Activated gamma-delta T cell treated with anti-CD3 and anti-CD28 coated beads, Interleukin-2, amount 50 U/mL, for 16 hours (primary cell): ENCODE data around the gene JAG1.

ENCODE experiments used
- DNase-seq: peaks from one replicate; pipeline ENCODE4 v3.0.0-alpha.2; 2020; ENCODE audit warnings: low read depth

JAG1 gene

DNA sequence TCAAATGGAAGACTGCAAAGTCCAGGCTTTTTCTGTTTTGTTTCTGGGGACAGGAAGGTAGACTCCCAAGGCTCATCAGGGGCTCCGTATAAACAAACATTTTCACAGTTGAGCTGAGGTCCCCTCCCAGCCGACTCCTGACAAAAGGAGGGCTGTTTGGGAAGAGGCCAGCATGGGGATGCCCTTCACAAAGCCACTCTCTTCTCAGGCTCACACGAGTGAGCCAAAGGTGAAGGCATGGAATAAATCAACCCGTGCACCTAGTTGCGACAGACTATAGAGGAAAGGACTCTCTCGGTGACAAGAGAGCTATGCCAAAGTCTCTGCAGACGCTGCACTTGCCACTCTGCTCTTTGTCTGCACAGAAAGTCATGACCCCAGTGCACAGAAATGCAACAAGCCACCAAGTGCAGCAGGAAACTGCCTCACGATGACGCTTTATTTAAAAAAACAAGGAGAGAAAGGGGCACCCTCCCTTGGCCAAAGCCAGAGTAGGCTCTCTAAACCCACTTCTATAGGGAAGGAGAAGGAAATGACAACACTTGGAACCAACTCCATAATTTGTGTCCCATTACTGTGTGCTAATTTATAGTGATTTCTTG lies 21.0 kb downstream of the JAG1 start:
- DNase-seq: no peak

DNA sequence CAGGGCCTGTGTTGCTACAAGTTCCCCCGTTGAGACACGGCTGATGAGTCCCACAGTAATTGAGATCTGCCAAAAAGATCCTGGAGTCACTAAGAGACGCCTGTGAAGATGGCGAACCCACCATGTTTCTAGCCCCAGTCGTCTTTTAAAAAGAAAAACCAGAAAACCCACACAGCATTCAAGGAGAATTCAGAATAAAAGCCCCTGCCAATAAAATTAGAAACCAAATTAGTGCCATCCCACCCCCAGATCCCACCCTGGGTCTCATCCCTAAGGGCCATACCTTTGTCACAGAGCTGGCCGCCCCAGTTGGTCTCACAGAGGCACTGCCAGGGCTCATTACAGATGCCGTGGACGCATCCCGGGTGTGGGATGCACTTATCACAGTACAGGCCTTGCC lies 21.6 kb downstream of the JAG1 start:
- DNase-seq: no peak

- no peak for DNase-seq
These were observed 22.4 kb downstream of the JAG1 start for GRCh38 chr20:10651227-10651990.

DNA sequence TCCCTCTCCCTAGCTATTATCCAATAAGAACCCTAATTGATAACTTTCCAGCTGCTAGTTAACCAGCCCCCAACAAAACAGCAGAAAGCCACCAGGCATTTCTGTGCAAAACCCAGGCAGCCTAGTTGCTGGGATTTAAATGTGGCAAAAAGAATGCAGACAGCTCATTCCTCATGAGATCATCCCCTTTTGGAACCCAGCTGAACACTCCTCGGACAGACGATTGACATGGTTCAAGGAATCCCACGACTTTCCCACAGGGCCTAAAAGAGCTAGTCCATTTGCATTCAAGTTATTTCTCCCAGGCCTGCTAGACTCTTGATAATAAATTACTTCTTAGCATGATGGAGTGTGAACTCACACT lies 24.0 kb downstream of the JAG1 start:
- DNase-seq: no peak

- no peak for DNase-seq
These were observed 24.6 kb downstream of the JAG1 start for GRCh38 chr20:10649080-10649796.

DNA sequence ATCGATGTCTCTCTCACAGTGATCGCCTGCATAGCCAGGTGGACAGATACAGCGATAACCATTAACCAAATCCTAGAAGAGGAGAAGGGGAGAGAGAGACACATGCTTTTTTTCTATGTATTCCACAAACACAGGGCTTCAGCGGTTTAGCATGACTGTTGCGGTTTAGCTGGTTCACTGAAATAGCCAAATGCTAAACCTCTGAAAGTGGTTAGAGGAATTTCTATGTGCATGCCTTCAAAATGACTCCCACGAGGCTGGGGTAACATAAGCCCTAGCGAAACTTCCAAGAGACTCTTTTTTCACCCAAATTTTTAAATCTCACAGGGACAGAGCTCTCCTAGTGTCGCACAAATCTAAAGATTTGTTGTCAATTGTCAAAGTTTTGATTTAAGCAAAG lies 25.1 kb downstream of the JAG1 start:
- no peak for DNase-seq

DNA sequence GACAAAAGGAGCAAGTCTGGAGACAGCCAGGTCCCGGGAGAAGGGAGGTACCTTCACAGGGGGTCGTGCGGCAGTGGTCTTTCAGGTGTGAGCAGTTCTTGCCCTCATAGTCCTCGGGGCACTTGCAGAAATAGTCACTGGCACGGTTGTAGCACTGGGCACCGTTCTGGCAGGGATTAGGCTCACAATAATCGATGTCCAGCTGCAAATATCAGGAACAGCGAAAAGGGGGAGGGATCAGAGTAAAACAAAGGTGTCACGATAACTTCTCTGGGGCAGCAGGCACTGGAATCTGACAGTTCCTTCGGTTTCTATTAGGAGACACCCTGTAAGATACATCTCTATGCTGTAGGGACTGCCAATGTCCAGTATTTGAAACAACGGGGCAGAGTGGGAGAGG lies 25.9 kb downstream of the JAG1 start:
- DNase-seq: no peak

- DNase-seq: no peak
These were observed 26.3 kb downstream of the JAG1 start for GRCh38 chr20:10647471-10647870.

- no peak for DNase-seq
These were observed 26.8 kb downstream of the JAG1 start for GRCh38 chr20:10646886-10647420.

- DNase-seq: no peak
These were observed 27.8 kb downstream of the JAG1 start for GRCh38 chr20:10646006-10646405.

DNA sequence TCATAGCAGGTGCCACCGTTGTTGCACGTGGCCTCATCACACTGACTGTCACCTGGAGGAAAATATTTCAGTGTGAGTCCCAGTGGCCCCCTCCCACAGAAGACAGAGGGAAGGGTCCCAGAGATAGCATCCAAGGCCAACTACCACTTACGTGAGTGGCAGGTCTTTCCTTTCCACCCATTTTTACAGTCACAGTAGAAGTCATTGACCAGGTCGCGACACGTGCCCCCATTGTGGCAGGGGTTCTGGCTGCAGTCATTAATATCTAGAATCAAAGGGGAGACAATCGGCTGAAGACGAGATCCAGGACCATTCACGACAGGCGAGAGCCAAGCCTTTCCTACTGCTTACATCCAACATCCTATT lies 28.6 kb downstream of the JAG1 start:
- DNase-seq: no peak

DNA sequence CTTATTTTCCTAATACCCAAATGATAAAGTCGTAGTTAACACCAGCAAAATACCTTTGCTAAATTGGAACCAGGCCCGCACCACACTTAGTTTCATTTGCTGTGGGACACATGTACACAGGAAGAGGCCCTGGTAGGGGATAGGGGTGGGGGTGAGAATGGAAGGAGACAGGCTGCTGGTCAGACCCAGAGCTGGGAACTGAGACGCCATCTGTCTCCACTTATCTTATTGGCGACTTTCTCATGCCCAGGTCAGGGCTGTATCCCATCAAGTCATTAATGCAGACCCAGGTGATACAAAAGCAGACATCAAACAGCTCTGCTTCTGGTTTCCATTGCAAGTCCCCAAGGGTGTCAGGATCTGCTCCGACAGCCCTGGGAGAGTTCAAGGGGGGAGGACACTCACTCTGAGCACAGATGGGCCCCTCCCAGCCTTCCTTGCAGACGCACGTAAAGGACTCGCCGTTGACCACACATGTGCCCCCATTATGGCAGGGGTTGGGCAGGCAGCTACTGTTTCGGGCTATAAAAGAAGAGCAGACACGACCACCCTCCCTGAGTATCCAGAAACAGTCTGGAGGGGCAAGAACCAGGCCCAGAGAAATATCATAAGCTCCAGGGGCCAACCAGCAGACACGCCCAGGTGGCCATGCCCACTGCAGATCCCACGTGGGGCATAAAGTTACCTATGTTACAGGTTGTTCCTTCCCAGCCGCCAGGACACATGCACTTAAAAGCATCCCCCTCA lies 29.2 kb downstream of the JAG1 start:
- no peak for DNase-seq

DNA sequence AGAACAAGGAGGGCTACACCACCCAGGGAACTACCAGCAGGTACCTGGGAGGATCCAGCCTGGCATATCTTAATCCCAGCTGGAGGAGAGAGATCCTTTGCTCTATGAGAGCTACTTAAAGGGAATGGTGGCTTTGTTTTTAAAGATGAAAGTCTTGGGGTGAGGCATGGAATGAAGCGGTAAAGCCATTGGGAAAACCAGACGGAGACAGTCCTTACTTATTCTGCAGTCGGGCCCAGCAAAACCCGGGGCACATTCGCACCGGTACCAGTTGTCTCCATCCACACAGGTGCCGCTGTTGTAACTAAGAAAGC lies 30.3 kb downstream of the JAG1 start:
- DNase-seq: no peak

DNA sequence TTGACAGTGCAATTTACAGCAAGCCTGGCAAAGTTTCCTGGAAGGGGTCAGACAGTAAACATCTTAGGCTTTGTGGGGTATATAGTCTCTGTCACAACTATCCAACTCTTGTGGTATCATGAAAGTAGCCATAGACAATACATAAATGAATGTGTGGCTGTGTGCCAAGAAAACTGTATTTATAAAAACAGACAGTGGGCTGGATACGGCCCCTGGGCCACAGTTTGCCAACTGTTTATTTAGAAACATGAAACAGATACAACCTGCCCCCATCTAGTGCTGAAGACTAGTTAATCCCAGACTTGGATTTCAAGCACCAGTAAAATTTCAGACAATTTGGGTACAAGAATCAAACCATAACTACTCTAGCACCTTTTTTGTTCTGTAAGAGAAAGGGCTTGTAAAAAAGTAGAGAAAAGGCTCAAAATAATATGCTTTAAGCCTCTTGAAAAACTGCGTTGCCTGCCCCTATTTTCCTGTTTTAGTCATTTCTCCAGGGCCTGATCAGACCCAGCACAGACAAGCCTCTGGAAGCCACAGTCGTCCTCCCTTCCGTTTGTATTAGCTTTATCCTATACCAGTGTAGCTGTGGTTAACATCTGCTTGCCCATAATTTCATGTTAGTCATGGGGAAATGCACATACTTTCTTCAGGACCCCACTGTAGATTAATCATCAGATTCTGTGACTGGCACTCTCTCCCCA lies 30.8 kb downstream of the JAG1 start:
- DNase-seq: no peak

DNA sequence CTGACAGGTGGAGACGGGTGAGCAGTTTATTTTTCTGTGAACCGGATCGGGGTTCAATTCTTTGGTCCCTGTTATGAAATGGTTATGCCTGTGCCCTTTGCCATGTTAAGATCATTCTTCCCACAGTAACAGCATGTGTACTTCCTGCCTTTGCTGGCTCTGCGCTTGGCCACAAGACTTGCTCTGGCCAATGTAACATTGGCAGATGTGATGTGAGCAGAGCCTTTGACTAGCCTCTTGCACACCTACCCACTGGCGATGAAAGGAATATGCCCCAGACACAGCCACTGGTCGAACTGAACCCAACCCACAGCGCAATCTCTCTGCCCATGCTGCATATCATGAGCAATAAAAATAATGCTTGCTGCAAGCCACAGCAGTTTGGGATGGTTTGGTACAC lies 31.9 kb downstream of the JAG1 start:
- no peak for DNase-seq

DNA sequence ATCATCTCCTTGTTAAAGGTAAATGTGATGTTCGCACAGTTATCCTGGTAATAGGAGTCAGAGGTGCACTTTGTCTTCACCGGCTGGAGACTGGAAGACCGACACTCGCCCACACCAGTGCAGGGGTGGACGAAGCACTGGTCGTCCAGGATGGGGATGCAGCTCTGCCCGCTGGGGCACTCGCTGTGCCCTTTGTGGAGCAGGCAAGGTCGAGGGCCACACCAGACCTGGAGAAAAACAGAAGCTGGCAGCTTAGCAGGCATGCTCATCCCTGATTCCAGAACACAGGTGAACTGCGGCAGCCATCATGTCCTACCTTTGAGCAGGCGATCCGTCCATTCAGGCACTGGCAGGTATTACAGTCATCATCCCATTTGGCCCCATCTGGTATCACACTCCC lies 32.3 kb downstream of the JAG1 start:
- DNase-seq: no peak

- DNase-seq: no peak
These were observed 32.9 kb downstream of the JAG1 start for GRCh38 chr20:10640897-10641296.

DNA sequence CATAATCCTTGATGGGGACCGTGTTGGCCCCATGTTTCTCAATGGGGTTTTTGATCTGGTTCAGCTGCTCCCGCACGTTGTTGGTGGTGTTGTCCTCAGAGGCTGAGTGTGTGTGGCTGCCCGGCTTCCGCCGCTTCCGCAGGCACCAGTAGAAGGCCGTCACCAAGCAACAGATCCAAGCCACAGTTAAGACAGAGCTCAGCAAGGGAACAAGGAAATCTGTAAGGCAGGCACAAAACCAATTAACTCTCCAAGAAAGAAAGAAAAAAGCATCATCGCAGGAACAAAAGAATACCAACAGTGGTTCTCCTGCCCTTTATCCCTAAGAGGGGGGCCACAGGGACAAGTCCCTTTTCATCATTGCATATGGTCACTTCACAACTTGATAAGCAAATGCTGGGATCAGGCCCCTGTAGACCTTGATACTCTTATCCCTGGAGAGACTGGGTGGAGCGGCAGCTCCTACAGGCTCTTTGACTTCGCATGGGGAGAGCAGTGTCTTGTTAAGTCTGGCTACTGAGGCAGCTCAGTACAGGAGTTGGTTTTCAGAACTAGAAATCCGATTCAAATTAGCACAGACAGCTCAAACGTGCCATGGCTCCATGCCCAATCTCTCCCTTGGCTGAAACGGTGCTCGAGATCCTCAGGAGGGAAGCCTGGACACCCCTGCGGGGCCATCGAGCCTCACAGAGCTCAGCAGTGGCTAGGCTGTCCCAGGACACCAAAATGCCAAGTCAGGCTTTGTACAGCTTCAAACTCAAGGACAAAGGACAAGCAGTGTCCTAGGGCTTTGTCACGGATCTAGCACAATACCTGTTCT lies 33.9 kb downstream of the JAG1 start:
- DNase-seq: no peak

DNA sequence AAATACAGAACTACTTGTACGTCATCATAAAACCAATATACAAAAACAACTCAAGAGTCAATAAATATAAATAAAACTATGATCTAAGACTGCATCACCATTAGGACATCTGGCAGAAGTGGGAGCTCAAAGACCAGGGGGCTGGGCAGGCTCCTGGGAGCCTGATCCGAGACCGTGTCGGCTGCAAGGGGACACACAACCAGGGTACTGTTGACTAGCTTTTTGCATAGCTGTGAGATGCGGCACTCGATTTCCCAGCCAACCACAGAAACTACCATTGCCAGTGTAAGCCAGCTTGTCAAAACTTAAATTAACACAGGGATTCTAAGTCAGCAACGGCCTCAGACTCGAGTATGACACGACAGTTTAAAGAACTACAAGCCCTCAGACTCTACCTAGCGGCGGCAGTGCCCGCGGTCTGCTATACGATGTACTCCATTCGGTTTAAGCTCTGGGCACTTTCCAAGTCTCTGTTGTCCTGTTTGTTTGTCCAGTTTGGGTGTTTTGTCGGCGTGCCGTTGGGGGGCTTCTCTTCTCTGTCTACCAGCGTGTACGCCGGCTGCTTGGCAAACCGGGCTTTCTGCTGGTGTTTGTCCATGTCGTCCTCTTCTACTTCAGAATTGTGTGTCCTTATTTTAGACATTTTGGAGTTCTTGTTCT lies 34.6 kb downstream of the JAG1 start:
- no peak for DNase-seq

GRCh38 chr20:10637563-10637962 lies 36.2 kb downstream of the JAG1 start:
- no peak for DNase-seq
